Gastroesophageal sphincter (tissue), 3 donors: ENCODE measurements around the gene PPP1R14C.

Experiments
- EP300 ChIP-seq: sonication (generic); formaldehyde crosslinking; IDR thresholded peaks from one replicate; pipeline ENCODE4 v1.6.1; 2017; ENCODE audit warnings: antibody characterized with exemption, mild to moderate bottlenecking
- POLR2A ChIP-seq, 2 donors: fragments of 450-650 bp; IDR thresholded peaks; one replicate each; pipeline ENCODE4 v1.6.1; 2017; ENCODE audit warnings: antibody characterized with exemption in 2 of 2, mild to moderate bottlenecking in 2 of 2, moderate library complexity in 1 of 2
- POLR2AphosphoS5 ChIP-seq: sonication (generic); formaldehyde crosslinking; IDR thresholded peaks from one replicate; pipeline ENCODE4 v1.6.1; 2017; ENCODE audit warnings: antibody characterized with exemption
- TF ChIP-seq, protein P1 (sequence below), 4 experiments: fragments of 200-600 bp in 2 of 4; fragments of 450-650 bp in 2 of 4; sonication (generic) in 1 of 4; IDR thresholded peaks; one replicate each; pipeline ENCODE4 v1.5.1; 2017 to 2019; ENCODE audit warnings: antibody characterized with exemption in 4 of 4, mild to moderate bottlenecking in 2 of 4, moderate library complexity in 2 of 4

DNA sequence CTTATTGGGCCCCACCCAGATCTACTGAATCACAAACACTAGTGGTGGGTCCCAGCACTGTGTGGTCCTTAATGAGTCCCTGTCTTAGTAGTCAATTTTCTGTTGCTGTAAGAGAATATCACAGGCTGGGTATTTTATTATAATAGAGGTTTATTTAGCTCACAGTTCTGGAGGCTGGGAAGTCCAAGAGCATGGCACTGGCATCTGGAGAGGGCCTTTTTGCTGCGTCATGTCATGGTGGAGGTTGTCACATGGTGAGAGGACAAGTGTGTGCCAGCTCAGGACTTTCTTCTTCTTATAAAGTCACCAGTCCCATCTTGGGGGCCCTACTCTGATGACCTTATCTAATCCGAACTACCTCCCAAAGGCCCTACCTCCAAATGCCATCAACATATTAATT is 105.0 kb downstream of the PPP1R14C start:
- TF ChIP-seq, protein P1, sequence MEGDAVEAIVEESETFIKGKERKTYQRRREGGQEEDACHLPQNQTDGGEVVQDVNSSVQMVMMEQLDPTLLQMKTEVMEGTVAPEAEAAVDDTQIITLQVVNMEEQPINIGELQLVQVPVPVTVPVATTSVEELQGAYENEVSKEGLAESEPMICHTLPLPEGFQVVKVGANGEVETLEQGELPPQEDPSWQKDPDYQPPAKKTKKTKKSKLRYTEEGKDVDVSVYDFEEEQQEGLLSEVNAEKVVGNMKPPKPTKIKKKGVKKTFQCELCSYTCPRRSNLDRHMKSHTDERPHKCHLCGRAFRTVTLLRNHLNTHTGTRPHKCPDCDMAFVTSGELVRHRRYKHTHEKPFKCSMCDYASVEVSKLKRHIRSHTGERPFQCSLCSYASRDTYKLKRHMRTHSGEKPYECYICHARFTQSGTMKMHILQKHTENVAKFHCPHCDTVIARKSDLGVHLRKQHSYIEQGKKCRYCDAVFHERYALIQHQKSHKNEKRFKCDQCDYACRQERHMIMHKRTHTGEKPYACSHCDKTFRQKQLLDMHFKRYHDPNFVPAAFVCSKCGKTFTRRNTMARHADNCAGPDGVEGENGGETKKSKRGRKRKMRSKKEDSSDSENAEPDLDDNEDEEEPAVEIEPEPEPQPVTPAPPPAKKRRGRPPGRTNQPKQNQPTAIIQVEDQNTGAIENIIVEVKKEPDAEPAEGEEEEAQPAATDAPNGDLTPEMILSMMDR (IDR thresholded peaks at IDR 0.05): no peak
- TF ChIP-seq POLR2AphosphoS5 (no peak), POLR2A (IDR thresholded peaks at IDR 0.05) (no peak), EP300 (no peak)
